GM12874 (cell line): ENCODE measurements around the gene PARD3B.

Experiments
- TF ChIP-seq, protein P1 (sequence below): IDR thresholded peaks from 2 replicates; pipeline ENCODE4 v1.5.1; 2011; ENCODE audit warnings: low read depth, mild to moderate bottlenecking, control low read depth, low read length, moderate library complexity; ENCODE audit not compliant: insufficient read depth

Gene PARD3B, protein sequence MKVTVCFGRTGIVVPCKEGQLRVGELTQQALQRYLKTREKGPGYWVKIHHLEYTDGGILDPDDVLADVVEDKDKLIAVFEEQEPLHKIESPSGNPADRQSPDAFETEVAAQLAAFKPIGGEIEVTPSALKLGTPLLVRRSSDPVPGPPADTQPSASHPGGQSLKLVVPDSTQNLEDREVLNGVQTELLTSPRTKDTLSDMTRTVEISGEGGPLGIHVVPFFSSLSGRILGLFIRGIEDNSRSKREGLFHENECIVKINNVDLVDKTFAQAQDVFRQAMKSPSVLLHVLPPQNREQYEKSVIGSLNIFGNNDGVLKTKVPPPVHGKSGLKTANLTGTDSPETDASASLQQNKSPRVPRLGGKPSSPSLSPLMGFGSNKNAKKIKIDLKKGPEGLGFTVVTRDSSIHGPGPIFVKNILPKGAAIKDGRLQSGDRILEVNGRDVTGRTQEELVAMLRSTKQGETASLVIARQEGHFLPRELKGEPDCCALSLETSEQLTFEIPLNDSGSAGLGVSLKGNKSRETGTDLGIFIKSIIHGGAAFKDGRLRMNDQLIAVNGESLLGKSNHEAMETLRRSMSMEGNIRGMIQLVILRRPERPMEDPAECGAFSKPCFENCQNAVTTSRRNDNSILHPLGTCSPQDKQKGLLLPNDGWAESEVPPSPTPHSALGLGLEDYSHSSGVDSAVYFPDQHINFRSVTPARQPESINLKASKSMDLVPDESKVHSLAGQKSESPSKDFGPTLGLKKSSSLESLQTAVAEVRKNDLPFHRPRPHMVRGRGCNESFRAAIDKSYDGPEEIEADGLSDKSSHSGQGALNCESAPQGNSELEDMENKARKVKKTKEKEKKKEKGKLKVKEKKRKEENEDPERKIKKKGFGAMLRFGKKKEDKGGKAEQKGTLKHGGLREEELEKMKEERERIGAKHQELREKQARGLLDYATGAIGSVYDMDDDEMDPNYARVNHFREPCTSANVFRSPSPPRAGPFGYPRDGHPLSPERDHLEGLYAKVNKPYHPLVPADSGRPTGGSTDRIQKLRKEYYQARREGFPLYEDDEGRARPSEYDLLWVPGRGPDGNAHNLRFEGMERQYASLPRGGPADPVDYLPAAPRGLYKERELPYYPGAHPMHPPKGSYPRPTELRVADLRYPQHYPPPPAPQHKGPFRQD (N-terminal part only)

DNA sequence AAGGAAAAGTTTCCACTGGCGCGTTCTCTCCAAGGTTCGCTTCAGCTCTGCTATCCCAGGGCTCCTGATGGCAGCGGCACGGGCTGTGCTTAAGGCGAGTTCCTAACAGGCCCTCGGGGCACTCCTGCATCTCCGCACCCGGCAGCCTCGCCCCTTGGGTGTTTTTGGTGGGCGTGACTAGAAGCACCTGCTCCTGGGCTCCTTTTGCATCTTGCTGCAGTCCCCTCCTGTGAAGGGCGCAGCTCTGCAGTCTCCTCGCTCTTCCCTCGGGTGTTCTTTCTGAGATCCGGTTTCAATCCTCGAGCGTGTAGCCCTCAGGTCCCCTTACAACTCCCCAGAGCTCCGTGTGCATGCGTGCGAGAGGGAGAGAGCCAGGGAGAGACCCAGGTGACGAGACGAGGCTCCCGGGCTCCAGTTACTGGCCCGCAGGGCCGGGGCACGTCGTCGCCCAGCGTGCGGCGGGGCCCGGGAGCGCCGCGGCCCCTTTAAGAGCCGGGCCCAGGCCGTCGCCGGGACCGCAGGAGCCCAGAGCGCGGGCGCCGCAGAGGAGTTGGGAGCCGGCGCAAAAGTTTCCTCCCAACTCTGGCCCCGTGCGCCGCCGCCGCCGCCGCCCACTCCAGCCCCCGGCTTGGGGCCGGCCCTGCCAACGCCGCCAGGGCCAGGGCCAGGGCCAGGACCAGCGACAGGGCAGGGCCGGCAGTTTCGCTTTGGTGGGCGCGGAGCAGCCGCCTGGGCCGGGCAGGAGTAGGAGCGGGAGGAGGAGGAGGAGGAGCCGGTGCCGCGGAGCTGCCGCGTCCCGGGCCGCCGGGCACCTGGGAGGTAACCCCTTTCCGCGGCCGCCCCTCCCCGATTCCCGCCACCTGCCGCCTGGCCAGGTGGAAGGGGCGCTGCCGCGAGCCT, at the start of gene PARD3B:
Gene PARD3B (plus strand): TSS at position 515 of the 900 bp plus-strand sequence. CDS start 525 bp downstream, outside the sequence.
- TF ChIP-seq, protein P1, sequence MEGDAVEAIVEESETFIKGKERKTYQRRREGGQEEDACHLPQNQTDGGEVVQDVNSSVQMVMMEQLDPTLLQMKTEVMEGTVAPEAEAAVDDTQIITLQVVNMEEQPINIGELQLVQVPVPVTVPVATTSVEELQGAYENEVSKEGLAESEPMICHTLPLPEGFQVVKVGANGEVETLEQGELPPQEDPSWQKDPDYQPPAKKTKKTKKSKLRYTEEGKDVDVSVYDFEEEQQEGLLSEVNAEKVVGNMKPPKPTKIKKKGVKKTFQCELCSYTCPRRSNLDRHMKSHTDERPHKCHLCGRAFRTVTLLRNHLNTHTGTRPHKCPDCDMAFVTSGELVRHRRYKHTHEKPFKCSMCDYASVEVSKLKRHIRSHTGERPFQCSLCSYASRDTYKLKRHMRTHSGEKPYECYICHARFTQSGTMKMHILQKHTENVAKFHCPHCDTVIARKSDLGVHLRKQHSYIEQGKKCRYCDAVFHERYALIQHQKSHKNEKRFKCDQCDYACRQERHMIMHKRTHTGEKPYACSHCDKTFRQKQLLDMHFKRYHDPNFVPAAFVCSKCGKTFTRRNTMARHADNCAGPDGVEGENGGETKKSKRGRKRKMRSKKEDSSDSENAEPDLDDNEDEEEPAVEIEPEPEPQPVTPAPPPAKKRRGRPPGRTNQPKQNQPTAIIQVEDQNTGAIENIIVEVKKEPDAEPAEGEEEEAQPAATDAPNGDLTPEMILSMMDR, result no peak

DNA sequence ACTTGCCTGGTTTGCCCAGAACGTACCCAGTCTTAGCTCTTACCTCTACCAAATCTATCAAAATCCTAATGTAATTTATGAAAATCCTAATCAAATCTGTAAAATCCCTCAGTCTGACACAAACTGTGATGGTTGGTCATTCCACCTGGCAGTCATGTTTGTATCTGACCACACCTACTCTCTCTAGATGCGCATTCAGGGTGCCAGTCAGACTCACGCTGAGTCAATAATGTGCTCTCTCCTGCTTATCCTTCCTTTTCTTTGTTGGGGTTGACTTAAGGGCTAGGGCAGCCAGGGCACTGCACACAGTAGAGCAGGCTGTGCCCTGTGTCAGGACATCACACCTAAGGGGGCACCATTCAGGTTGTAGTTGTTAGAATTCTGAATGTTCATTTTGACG, 48.5 kb upstream of the PARD3B start:
- TF ChIP-seq, protein P1, result no peak

DNA sequence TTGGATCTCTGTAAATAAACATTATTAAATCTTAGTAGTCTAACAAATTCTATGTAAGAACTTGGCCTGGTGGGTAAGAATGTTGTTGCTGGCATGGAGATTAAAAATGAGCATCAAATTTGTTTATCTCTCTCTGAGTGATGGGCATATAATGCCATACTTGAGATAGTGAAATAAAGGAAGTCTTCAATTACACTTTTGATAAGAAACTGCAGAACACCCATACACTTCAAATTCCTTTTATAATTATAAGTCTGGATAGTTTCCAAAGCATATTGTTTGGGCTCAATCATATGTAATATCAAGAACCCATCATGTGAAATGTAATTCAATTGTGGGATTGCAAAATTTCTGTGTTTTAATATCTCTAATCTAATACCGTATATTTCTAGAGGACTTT, 47.4 kb upstream of the PARD3B start:
- TF ChIP-seq, protein P1, result no peak

DNA sequence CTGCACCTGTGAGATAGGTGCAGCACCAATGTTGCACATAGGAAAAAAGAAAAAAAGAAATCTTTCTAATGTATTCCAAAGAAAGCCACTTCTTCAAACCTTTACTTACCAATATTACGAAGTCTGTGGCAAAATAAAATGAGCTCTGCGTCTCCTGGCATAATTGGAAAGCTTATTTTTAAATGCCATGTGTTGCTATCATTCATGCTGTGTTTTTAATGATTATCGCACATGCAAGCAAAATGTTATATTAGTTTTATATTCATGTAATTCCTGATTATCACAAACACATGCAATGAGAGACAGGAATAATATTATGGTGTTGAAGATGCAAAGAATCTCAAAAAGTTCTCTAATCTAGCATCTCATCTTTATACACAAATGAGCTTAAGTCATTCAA, 47.0 kb upstream of the PARD3B start:
- TF ChIP-seq, protein P1, result no peak

DNA sequence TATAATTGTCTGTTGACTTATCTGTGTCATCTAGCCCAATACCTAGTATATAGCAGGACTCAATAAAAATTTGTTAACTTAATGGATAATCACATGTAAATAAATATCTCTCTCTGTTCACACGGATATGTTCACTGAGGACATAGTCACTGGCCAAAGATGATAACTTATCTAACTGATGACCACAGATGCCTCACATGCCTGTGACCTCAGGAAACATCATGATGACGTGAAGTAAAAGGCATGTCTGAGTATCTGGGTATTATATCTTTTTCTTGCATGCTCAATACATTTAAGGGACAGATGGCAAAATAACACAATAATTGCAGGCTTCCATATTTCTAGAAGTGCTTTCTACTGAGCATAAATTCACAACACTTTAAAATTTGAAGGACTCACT, 41.4 kb upstream of the PARD3B start:
- TF ChIP-seq, protein P1, result no peak

DNA sequence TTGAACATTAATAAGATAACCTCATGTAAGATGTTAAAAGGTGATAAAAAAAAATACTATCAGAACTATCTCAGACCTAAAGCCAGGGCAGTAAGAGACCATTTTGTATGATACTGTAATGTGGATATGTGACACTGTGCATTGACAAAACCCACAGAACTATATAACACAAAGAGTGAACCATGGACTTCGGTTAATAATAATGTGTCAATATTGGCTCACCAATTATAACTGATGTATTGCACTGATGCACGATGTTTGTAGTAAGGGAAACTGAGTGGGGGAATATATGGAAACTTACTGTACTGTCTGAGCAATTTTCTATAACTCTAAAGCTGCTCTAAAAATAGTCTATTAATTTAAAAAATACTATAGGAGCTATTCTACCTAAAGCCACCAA, 40.7 kb upstream of the PARD3B start:
- TF ChIP-seq, protein P1, result no peak
